ENCODE data around the gene SRGAP2C.
"Not testable (repeated sequence)": the region's sequence is repeated elsewhere in the genome, so short reads cannot be mapped to it uniquely, and the experiment has no call there.

The SRGAP2C gene

DNA sequence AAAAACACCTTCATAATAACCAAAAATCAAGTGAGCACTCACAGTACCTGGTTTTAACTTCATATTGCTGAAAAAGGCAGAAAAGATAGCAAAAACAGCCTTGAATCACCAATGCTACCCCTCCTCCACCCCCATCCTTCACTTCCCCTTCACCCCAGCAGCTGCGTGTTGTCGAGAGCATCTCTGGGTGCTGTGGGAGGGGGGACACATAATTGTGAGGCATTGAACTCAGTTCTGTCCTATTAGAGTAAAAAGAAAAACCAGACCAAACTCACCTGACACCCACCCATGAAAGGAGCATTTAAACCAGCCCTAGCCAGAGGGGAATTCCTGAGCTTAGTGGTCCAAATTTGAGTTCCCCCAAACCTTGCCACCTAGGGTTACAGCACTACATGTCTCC is 248.7 kb downstream of the SRGAP2C start:
- FAIRE-seq = not testable (repeated sequence)

DNA sequence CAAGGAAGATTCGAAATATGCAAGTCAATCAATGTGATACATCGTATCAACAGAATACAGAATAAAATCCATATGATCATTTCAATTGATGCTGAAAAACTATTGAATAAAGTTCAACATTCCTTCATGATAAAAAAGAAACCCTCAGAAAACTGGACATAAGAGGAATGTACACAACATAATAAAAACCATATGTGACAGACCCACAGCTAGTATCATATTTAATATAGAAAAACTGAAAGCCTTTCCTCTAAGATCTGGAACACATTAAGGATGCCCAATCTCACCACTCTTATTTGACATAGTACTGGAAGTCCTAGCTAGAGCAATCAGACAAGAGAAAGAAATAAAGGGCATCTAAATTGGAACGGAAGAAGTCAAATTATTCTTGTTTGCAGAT is 254.1 kb downstream of the SRGAP2C start:
- not testable (repeated sequence) for FAIRE-seq

DNA sequence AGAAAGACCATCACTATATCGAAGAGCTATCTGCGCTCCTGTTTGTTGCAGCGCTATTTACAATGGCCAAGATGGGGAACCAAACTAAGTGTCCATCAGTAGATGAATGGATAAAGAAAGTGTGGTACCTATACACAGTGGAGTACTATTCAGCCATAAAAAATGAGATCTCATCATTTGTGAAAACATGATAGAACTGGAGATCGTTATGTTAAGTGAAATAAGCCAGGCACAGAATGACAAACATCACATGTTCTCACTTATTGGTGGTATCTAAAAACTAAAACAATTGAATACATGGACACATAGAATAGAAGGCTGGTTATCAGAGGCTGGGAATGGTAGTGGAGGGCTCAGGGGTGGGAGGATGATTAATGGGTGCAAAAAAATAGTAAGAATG is 256.2 kb downstream of the SRGAP2C start:
- FAIRE-seq = no peak
